Epithelial cell of alveolus of lung (primary cell): ENCODE results near the gene CELA3A. TPM values are rescaled to one million over a fixed set of nuclear protein-coding genes. Genes with fewer than 3 reads are reported as not detected.

Source experiments
- total RNA-seq: library from RNA; depleted of rRNA; stranded (reverse); fragments of >200 nt; gene quantifications from 2 replicates; pipeline ENCODE4 v1.2.1, GENCODE V29; 2015

The CELA3A gene
- 0.56 TPM in 1 of 2 replicates, not detected in the other for total RNA-seq

DNA sequence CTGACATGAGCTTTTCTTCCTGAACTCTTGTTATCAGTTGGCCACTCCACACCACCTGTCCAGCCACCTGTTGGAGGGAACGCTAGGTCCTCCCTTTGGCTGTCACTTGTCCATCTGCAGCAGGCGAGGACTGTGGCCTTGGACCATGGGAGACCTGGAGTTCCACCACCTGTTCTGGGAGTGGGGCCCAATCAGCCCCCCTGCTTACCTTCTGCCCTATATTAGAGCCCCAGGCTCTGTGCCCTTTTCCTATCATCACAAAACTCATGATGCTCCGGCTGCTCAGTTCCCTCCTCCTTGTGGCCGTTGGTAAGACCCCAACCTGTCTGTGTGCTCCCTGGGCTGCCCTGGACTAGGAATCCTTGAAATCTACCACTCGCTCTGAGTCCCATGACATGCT, at the start of gene CELA3A:
CELA3A (plus strand) TSS at position 249 of the 400 bp plus-strand sequence; CDS start at position 267, 18 bp downstream.

DNA sequence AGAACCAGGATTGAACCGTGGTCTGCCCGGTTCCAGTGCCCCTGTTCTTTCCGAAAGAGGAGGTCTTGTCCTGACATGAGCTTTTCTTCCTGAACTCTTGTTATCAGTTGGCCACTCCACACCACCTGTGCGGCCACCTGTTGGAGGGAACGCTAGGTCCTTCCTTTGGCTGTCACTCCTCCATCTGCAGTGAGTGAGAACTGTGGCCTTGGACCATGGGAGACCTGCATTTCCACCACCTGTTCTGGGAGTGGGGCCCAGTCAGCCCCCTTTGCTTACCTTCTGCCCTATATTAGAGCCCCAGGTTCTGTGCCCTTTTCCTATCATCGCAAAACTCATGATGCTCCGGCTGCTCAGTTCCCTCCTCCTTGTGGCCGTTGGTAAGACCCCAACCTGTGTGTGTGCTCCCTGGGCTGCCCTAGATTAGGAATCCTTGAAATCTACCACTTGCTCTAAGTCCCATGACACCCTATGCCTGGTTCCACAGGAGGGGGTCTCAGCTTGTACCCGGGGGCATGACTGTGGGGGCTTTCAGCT, 24.7 kb upstream of the CELA3A start, which contains the start of gene CELA3B:
CELA3B (plus strand) TSS at position 320 of the 537 bp plus-strand sequence; CDS start at position 338, 18 bp downstream.

GRCh38 chr1:22052115-22053016, 50.9 kb downstream of the CELA3A start, which contains the start of gene CDC42:
Gene CDC42, plus strand, starts transcription at chr1:22052709. Its CDS starts 25,770 bp downstream, at chr1:22078479.

Other genes starting within 250 kb of the CELA3A start
- 18.1 and 26.6 TPM in 2 replicates for gene USP48, start 218.5 kb upstream of the CELA3A start, total RNA-seq
- not detected in 2 replicates for gene LDLRAD2, start 189.4 kb upstream of the CELA3A start, total RNA-seq
- 42.2 and 84.0 TPM in 2 replicates for gene HSPG2, start 64.3 kb upstream of the CELA3A start, total RNA-seq
- not detected in 2 replicates for gene CELA3B, start 24.6 kb upstream of the CELA3A start, total RNA-seq
- gene CDC42, start 51.1 kb downstream of the CELA3A start, total RNA-seq, result 147 and 319 TPM in 2 replicates
- 0.56 TPM in 1 of 2 replicates, not detected in the other for gene WNT4, start 141.4 kb downstream of the CELA3A start, total RNA-seq